HEK293 (cell line): Measurements from ENCODE around the gene NHLRC2.

ENCODE experiments used
- CTCF ChIA-PET: fragments of 350-600 bp; formaldehyde crosslinking; extraction: SDS; loops from one replicate; lab custom pipeline; 2021; ENCODE audit warnings: antibody characterized with exemption; lab: Yijun Ruan, JAX
- POLR2A ChIA-PET: fragments of 300-600 bp; formaldehyde crosslinking; extraction: SDS; loops from one replicate; lab custom pipeline; 2020; ENCODE audit warnings: antibody characterized with exemption, inconsistent platforms; lab: Yijun Ruan, JAX
- H3K27ac ChIP-seq: fragments of 200-500 bp; sonication (Bioruptor generic); 2 replicates; pipeline ENCODE4 v1.5.1; 2014; ENCODE audit warnings: low read depth, low read length, control low read depth, inconsistent platforms; ENCODE audit errors: extremely low read depth
- H3K36me3 ChIP-seq, 2 experiments: fragments of 200-500 bp in 1 of 2; sonication (Bioruptor generic) in 1 of 2; 1 replicate in 1 of 2; 2 replicates in 1 of 2; pipeline ENCODE4 v1.5.1; 2014 to 2017; ENCODE audit warnings: inconsistent platforms in 2 of 2, low read length in 2 of 2; ENCODE audit not compliant: control insufficient read depth in 2 of 2, insufficient read depth in 1 of 2
- H3K4me1 ChIP-seq: fragments of 200-500 bp; sonication (Bioruptor generic); 2 replicates; pipeline ENCODE4 v1.5.1; 2014; ENCODE audit warnings: mild to moderate bottlenecking, low read length, inconsistent platforms; ENCODE audit not compliant: control insufficient read depth, insufficient read depth
- H3K4me3 ChIP-seq: 2 replicates; pipeline ENCODE4 v1.5.1; 2011; ENCODE audit warnings: low read depth, mild to moderate bottlenecking, control low read depth, low read length, moderate library complexity
- H3K9me3 ChIP-seq: fragments of 200-500 bp; sonication (Bioruptor generic); 2 replicates; pipeline ENCODE4 v1.5.1; 2014; ENCODE audit warnings: low read depth, low read length, inconsistent platforms; ENCODE audit not compliant: control insufficient read depth, insufficient read depth
- FEZF1 ChIP-seq: fragments of 450-650 bp; formaldehyde crosslinking; IDR thresholded peaks from 2 replicates; pipeline ENCODE4 v1.5.1; 2016; ENCODE audit warnings: missing biosample characterization, missing genetic modification characterization
- KLF1 ChIP-seq: fragments of 450-650 bp; formaldehyde crosslinking; IDR thresholded peaks from 2 replicates; pipeline ENCODE4 v1.5.1; 2016; ENCODE audit warnings: missing biosample characterization, missing genetic modification characterization
- KLF17 ChIP-seq: fragments of 450-650 bp; formaldehyde crosslinking; IDR thresholded peaks from 2 replicates; pipeline ENCODE4 v1.5.1; 2016; ENCODE audit warnings: missing biosample characterization, missing genetic modification characterization
- MYNN ChIP-seq: fragments of 450-650 bp; formaldehyde crosslinking; IDR thresholded peaks from 2 replicates; pipeline ENCODE4 v1.5.1; 2016; ENCODE audit warnings: missing biosample characterization, missing genetic modification characterization, borderline replicate concordance
- MZF1 ChIP-seq: fragments of 450-650 bp; formaldehyde crosslinking; IDR thresholded peaks from 2 replicates; pipeline ENCODE4 v1.5.1; 2017; ENCODE audit warnings: missing biosample characterization, missing genetic modification characterization, borderline replicate concordance
- SP2 ChIP-seq: fragments of 450-650 bp; formaldehyde crosslinking; IDR thresholded peaks from 2 replicates; pipeline ENCODE4 v1.5.1; 2016; ENCODE audit warnings: missing biosample characterization, missing genetic modification characterization
- ZFP37 ChIP-seq: fragments of 450-650 bp; formaldehyde crosslinking; IDR thresholded peaks from 2 replicates; pipeline ENCODE4 v1.5.1; 2016; ENCODE audit warnings: missing biosample characterization, missing genetic modification characterization
- ZNF140 ChIP-seq: fragments of 450-650 bp; formaldehyde crosslinking; IDR thresholded peaks from 2 replicates; pipeline ENCODE4 v1.5.1; 2016; ENCODE audit warnings: missing biosample characterization, missing genetic modification characterization
- ZNF146 ChIP-seq: fragments of 450-650 bp; formaldehyde crosslinking; IDR thresholded peaks from 2 replicates; pipeline ENCODE4 v1.5.1; 2016; ENCODE audit warnings: missing biosample characterization, missing genetic modification characterization
- ZNF18 ChIP-seq: fragments of 450-650 bp; formaldehyde crosslinking; IDR thresholded peaks from 2 replicates; pipeline ENCODE4 v1.5.1; 2016; ENCODE audit warnings: missing biosample characterization, missing genetic modification characterization
- ZNF239 ChIP-seq: fragments of 450-650 bp; formaldehyde crosslinking; IDR thresholded peaks from 2 replicates; pipeline ENCODE4 v1.5.1; 2016; ENCODE audit warnings: missing biosample characterization, missing genetic modification characterization
- ZNF362 ChIP-seq: fragments of 450-650 bp; formaldehyde crosslinking; IDR thresholded peaks from 2 replicates; pipeline ENCODE4 v1.5.1; 2016; ENCODE audit warnings: missing biosample characterization, missing genetic modification characterization
- ZNF366 ChIP-seq: fragments of 450-650 bp; formaldehyde crosslinking; conservative IDR thresholded peaks from 2 replicates; pipeline ENCODE4 v1.5.1; 2016; ENCODE audit warnings: missing biosample characterization, missing genetic modification characterization
- ZNF394 ChIP-seq: fragments of 450-650 bp; formaldehyde crosslinking; IDR thresholded peaks from 2 replicates; pipeline ENCODE4 v1.5.1; 2016; ENCODE audit warnings: missing biosample characterization, missing genetic modification characterization, mild to moderate bottlenecking, moderate library complexity, borderline replicate concordance
- ZNF488 ChIP-seq: fragments of 450-650 bp; formaldehyde crosslinking; IDR thresholded peaks from 2 replicates; pipeline ENCODE4 v1.5.1; 2016; ENCODE audit warnings: missing biosample characterization, missing genetic modification characterization
- ZNF530 ChIP-seq: fragments of 450-650 bp; formaldehyde crosslinking; IDR thresholded peaks from 2 replicates; pipeline ENCODE4 v1.5.1; 2016; ENCODE audit warnings: low read depth, missing biosample characterization, missing genetic modification characterization
- ZNF596 ChIP-seq: fragments of 450-650 bp; IDR thresholded peaks from 2 replicates; pipeline ENCODE4 v1.5.0; 2018; ENCODE audit warnings: missing biosample characterization, mild to moderate bottlenecking, missing genetic modification characterization, moderate library complexity
- ZNF776 ChIP-seq: fragments of 450-650 bp; formaldehyde crosslinking; IDR thresholded peaks from 2 replicates; pipeline ENCODE4 v1.5.0; 2017; ENCODE audit warnings: missing biosample characterization, missing genetic modification characterization, borderline replicate concordance
- ZNF792 ChIP-seq: fragments of 450-650 bp; formaldehyde crosslinking; IDR thresholded peaks from 2 replicates; pipeline ENCODE4 v1.5.1; 2016; ENCODE audit warnings: missing biosample characterization, missing genetic modification characterization
- ZNF837 ChIP-seq: fragments of 450-650 bp; formaldehyde crosslinking; IDR thresholded peaks from 2 replicates; pipeline ENCODE4 v1.5.1; 2016; ENCODE audit warnings: missing biosample characterization, missing genetic modification characterization
- ZNF843 ChIP-seq: fragments of 450-650 bp; formaldehyde crosslinking; IDR thresholded peaks from 2 replicates; pipeline ENCODE4 v1.5.1; 2016; ENCODE audit warnings: missing biosample characterization, missing genetic modification characterization

The NHLRC2 gene

GRCh38 chr10:113865901-113866300, 11.4 kb downstream of the NHLRC2 start (continued):
- no peak for TF ChIP-seq SP2 (tag by site-specific recombination)
- TF ChIP-seq, all 188 proteins: peak for 0

- ChIA-PET CTCF (no interaction called here), POLR2A (interaction anchor here (0.5 kb wide), 1 partner anchor 82 kb away, joined by 6 read pairs; no protein-coding TSS in a partner anchor)
- TF ChIP-seq ZNF362 (tag by site-specific recombination) (no peak), ZNF530 (no peak), KLF1 (tag by site-specific recombination) (no peak), FEZF1 (no peak), ZNF18 (tag by site-specific recombination) (no peak), ZNF394 (no peak)
- no peaks in the 10 kb centered on the region for H3K9me3 ChIP-seq
- peaks cover 7% of the 10 kb centered on the region for H3K4me1 ChIP-seq
- no peak overlapping the region for H3K27ac ChIP-seq
- H3K4me3 ChIP-seq, result no peak overlapping the region
- H3K36me3 ChIP-seq, result peaks cover 5 to 26% of the 10 kb centered on the region in 2 experiments
Measured at GRCh38 chr10:113866551-113867394, 12.3 kb downstream of the NHLRC2 start.

- TF ChIP-seq ZFP37 (tag by site-specific recombination) (no peak), ZNF366 (tag by site-specific recombination) (peak; percentile 24; the same call in 1 of the 2 replicates)
- Histone ChIP-seq H3K36me3 (peaks cover 5 to 16% of the 10 kb centered on the region in 2 experiments), H3K4me1 (peaks cover 7% of the 10 kb centered on the region), H3K9me3 (no peaks in the 10 kb centered on the region), H3K27ac (no peak overlapping the region), H3K4me3 (no peak overlapping the region)
- ChIA-PET CTCF (no interaction called here), POLR2A (no interaction called here)
Measured at GRCh38 chr10:113867904-113868303, 13.4 kb downstream of the NHLRC2 start.

- CTCF ChIA-PET, result no interaction called here
Measured at GRCh38 chr10:113869789-113870188, 15.3 kb downstream of the NHLRC2 start.

More at GRCh38 chr10:113869789-113870188, 15.3 kb downstream of the NHLRC2 start:
- Histone ChIP-seq H3K36me3 (peaks cover 5 to 13% of the 10 kb centered on the region in 2 experiments), H3K27ac (no peak overlapping the region), H3K4me1 (peaks cover 9% of the 10 kb centered on the region), H3K9me3 (no peaks in the 10 kb centered on the region), H3K4me3 (no peak overlapping the region)
- TF ChIP-seq ZNF146 (tag by site-specific recombination) (no peak), FEZF1 (no peak), ZNF837 (tag by site-specific recombination) (no peak), MZF1 (tag by site-specific recombination) (no peak), ZNF140 (tag by site-specific recombination) (no peak), ZNF843 (tag by site-specific recombination) (no peak), KLF17 (tag by site-specific recombination) (no peak), ZNF394 (no peak), ZNF239 (no peak), ZNF488 (tag by site-specific recombination) (no peak), ZNF776 (no peak), MYNN (tag by site-specific recombination) (no peak), ZNF596 (no peak), ZNF792 (tag by site-specific recombination) (no peak)
- POLR2A ChIA-PET, result no interaction called here
